ENCODE results near the gene TNXB.
"Not testable (repeated sequence)": the region's sequence is repeated elsewhere in the genome, so short reads cannot be mapped to it uniquely, and the experiment has no call there.

TNXB gene

GRCh38 chr6:32109114-32109764 is at the start of gene TNXB:
TSS of gene TNXB (minus strand) at chr6:32109338. CDS start at chr6:32098198, 11,140 bp downstream.
- peak; percentile 45 for DNase-seq

GRCh38 chr6:32158052-32158451 is 48.9 kb upstream of the TNXB start:
- no peak for DNase-seq

- no peak for DNase-seq
These were observed 47.8 kb upstream of the TNXB start for GRCh38 chr6:32156891-32157290.

- DNase-seq = peak; percentile 94
These were observed 45.5 kb upstream of the TNXB start for GRCh38 chr6:32154514-32155161.

GRCh38 chr6:32153564-32154513 is 44.7 kb upstream of the TNXB start, which contains the start of gene PPT2:
TSS of gene PPT2 (plus strand) at chr6:32154141. CDS start at chr6:32154595, 454 bp downstream.
- peak; percentile 90 for DNase-seq

- peak; percentile 31 for DNase-seq
These were observed 43.8 kb upstream of the TNXB start for GRCh38 chr6:32152769-32153563.

- no peak for DNase-seq
These were observed 43.0 kb upstream of the TNXB start, which contains the start of gene PRRT1 for GRCh38 chr6:32151863-32152768. TSS of gene PRRT1 (minus strand) at chr6:32151939. CDS start at chr6:32151827, 112 bp downstream.

- DNase-seq = no peak
These were observed 42.2 kb upstream of the TNXB start for GRCh38 chr6:32151181-32151862.

- no peak for DNase-seq
These were observed 41.1 kb upstream of the TNXB start for GRCh38 chr6:32149932-32150870.

GRCh38 chr6:32149092-32149755 is 40.1 kb upstream of the TNXB start:
- no peak for DNase-seq

GRCh38 chr6:32148289-32149091 is 39.4 kb upstream of the TNXB start:
- DNase-seq = no peak

- no peak for DNase-seq
These were observed 38.4 kb upstream of the TNXB start for GRCh38 chr6:32147401-32148132.

- DNase-seq = no peak
These were observed 37.5 kb upstream of the TNXB start for GRCh38 chr6:32146687-32147086.

GRCh38 chr6:32146287-32146686 is 37.1 kb upstream of the TNXB start:
- no peak for DNase-seq

GRCh38 chr6:32144238-32144637 is 35.1 kb upstream of the TNXB start:
- not testable (repeated sequence) for DNase-seq

- DNase-seq = no peak
These were observed 31.4 kb upstream of the TNXB start for GRCh38 chr6:32140420-32141046.

GRCh38 chr6:32139590-32139989 is 30.5 kb upstream of the TNXB start:
- DNase-seq = no peak

All from DMS53 (cell line).